Muscle layer of duodenum (tissue), 2 donors: Measurements from ENCODE around the gene LEMD2.

Experiments
- H3K27ac ChIP-seq: one replicate; pipeline ENCODE4 v1.7.0; 2013; ENCODE audit warnings: mild to moderate bottlenecking, low read length
- H3K27me3 ChIP-seq: one replicate; pipeline ENCODE4 v1.7.0; 2013; ENCODE audit warnings: low read depth, mild to moderate bottlenecking, control low read depth, low read length
- H3K36me3 ChIP-seq, 2 donors: one replicate each; pipeline ENCODE4 v1.7.0; 2013; ENCODE audit warnings: low read length in 2 of 2, control low read depth in 1 of 2, mild to moderate bottlenecking in 1 of 2; ENCODE audit not compliant: insufficient read depth in 2 of 2, control insufficient read depth in 1 of 2
- H3K4me1 ChIP-seq, 2 donors: one replicate each; pipeline ENCODE4 v1.7.0; 2013; ENCODE audit warnings: low read length in 2 of 2, mild to moderate bottlenecking in 2 of 2, control low read depth in 1 of 2, moderate library complexity in 1 of 2; ENCODE audit not compliant: insufficient read depth in 2 of 2, control insufficient read depth in 1 of 2
- H3K4me3 ChIP-seq, 2 donors: one replicate each; pipeline ENCODE4 v1.7.0; 2013; ENCODE audit warnings: low read length in 2 of 2, low read depth in 1 of 2, mild to moderate bottlenecking in 1 of 2
- H3K9me3 ChIP-seq, 2 donors: one replicate each; pipeline ENCODE4 v1.7.0; 2013; ENCODE audit warnings: low read length in 2 of 2, control low read depth in 1 of 2, mild to moderate bottlenecking in 1 of 2; ENCODE audit not compliant: control insufficient read depth in 1 of 2
- donor health status: healthy.

LEMD2 gene

GRCh38 chr6:33759887-33760629 is 28.9 kb downstream of the LEMD2 start:
- H3K9me3 ChIP-seq: no peaks in the 10 kb centered on the region
- no peaks in the 10 kb centered on the region for H3K36me3 ChIP-seq
- H3K27me3 ChIP-seq: no peaks in the 10 kb centered on the region
- no peak overlapping the region for H3K27ac ChIP-seq
- H3K4me3 ChIP-seq: no peak overlapping the region
- H3K4me1 ChIP-seq: peaks cover 0 to 17% of the 10 kb centered on the region in 2 donors

DNA sequence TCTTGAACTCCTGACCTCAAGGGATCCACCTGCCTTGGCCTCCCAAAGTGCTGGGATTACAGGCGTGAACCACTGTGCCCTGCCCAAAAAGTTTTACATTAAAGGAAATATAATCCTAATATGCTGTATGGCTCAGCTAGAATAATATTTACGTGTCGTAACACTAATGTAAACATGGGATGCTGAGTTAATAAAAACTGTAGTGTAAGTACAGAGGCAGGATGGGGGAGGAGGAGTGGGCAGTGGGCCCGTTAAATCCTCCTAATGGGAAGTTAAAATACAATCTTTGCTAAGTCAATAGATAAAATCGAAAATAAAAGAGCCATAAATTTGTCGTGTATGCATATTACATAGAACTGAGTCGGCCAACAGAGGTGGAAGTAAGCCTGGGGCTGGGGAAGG is 30.1 kb downstream of the LEMD2 start:
- Histone ChIP-seq H3K4me1 (peaks cover 0 to 17% of the 10 kb centered on the region in 2 donors), H3K36me3 (no peaks in the 10 kb centered on the region), H3K9me3 (no peaks in the 10 kb centered on the region), H3K27ac (no peak overlapping the region), H3K27me3 (no peaks in the 10 kb centered on the region), H3K4me3 (no peak overlapping the region)

- no peaks in the 10 kb centered on the region for H3K36me3 ChIP-seq
- no peak overlapping the region for H3K27ac ChIP-seq
Measured at GRCh38 chr6:33757906-33758305, 31.0 kb downstream of the LEMD2 start.

DNA sequence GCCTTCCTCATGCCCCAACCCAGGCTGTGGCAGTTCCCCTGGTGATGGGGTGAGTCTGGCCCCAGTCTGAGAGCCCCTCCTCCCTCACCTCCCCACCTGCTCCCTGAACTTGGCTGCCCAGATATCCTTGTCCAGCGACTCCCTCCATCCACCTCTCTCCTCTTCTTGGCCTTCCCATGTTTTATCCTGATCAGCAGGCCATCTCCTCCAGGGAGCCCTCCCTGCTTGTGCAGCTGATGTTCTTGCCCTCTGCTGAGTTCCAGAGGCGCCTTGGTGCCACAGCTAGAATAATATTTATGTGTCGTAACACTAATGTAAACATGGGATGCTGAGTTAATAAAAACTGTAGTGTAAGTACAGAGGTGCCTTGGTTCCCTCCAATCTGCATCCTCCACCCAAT is 31.8 kb downstream of the LEMD2 start:
- H3K27ac ChIP-seq: no peak overlapping the region
- H3K4me1 ChIP-seq: peaks cover 0 to 11% of the 10 kb centered on the region in 2 donors
- H3K9me3 ChIP-seq: no peaks in the 10 kb centered on the region
- no peaks in the 10 kb centered on the region for H3K36me3 ChIP-seq
- no peak overlapping the region for H3K4me3 ChIP-seq
- H3K27me3 ChIP-seq: no peaks in the 10 kb centered on the region

More at GRCh38 chr6:33757906-33758305, 31.0 kb downstream of the LEMD2 start:
- Histone ChIP-seq H3K27me3 (no peaks in the 10 kb centered on the region), H3K4me3 (no peak overlapping the region), H3K9me3 (no peaks in the 10 kb centered on the region), H3K4me1 (peaks cover 0 to 13% of the 10 kb centered on the region in 2 donors)

DNA sequence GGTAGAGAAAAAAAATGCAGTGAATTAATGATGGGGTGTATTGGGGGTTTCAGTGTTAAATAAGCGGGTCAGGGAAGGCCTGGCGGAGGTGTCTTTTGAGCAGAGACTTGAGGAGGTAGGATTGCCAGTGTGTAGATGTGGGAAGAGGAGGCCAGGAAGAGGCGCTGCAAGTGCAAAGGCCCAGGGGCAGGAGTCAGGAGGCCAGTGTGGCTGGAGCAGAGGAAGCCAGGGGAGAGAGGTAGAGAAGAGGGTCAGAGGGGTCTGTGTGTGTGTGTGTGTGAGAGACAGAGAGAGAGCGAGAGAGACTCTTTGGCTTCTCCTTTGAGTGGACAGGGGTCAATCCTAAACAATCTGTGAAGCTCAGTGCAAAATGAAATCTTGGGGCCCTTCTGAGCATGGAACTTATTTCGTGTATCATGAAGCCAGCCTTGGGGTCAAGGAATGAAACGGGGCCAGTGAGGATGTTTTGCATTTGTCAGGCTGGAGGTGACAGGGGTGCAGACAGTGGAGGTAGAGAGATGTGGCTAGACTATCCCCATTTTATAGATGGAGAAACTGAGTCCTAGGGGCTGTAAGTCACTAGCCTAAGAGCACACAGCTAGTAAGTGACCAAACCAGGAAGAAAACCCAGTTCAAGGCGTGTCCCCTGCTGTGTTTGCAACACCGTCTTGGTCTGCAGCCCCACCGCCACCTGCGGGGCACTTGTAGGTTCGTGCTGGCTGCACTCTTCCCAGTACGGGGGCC is 32.5 kb downstream of the LEMD2 start:
- H3K36me3 ChIP-seq: no peaks in the 10 kb centered on the region
- no peak overlapping the region for H3K4me3 ChIP-seq
- peaks cover 0 to 4% of the 10 kb centered on the region in 2 donors for H3K4me1 ChIP-seq
- H3K27me3 ChIP-seq: no peaks in the 10 kb centered on the region
- H3K9me3 ChIP-seq: no peaks in the 10 kb centered on the region
- H3K27ac ChIP-seq: no peak overlapping the region

GRCh38 chr6:33755070-33755869 is 33.7 kb downstream of the LEMD2 start:
- no peaks in the 10 kb centered on the region for H3K27me3 ChIP-seq
- no peaks in the 10 kb centered on the region for H3K9me3 ChIP-seq
- no peaks in the 10 kb centered on the region for H3K36me3 ChIP-seq
- H3K4me3 ChIP-seq: no peak overlapping the region
- no peak overlapping the region for H3K27ac ChIP-seq
- no peaks in the 10 kb centered on the region for H3K4me1 ChIP-seq

DNA sequence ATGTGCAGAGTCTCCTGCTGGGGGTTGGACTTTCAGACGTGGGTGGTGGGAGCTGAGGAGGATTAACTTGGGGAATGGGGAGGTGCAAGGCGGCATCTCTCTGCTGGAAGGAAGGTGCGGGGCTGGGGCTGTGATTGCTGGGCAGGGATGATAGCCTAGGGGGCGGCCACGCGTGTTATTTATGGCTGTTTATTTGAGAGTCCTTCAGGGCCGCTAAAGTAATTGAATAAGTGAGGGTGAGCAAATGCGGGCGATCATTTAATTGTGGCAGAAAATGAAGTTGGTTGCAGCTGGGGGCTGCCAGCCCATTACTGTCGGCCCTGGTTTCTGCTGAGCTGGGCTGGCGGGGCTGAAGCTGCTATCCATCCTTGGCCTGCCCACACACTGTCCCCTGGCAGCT is 34.7 kb downstream of the LEMD2 start:
- Histone ChIP-seq H3K9me3 (no peaks in the 10 kb centered on the region), H3K4me3 (no peak overlapping the region), H3K36me3 (no peaks in the 10 kb centered on the region), H3K27me3 (no peaks in the 10 kb centered on the region), H3K4me1 (no peaks in the 10 kb centered on the region), H3K27ac (no peak overlapping the region)

GRCh38 chr6:33752646-33753015 is 36.3 kb downstream of the LEMD2 start:
- Histone ChIP-seq H3K27ac (no peak overlapping the region), H3K27me3 (no peaks in the 10 kb centered on the region), H3K9me3 (no peaks in the 10 kb centered on the region), H3K4me3 (no peak overlapping the region), H3K36me3 (no peaks in the 10 kb centered on the region), H3K4me1 (peaks cover 0 to 3% of the 10 kb centered on the region in 2 donors)

DNA sequence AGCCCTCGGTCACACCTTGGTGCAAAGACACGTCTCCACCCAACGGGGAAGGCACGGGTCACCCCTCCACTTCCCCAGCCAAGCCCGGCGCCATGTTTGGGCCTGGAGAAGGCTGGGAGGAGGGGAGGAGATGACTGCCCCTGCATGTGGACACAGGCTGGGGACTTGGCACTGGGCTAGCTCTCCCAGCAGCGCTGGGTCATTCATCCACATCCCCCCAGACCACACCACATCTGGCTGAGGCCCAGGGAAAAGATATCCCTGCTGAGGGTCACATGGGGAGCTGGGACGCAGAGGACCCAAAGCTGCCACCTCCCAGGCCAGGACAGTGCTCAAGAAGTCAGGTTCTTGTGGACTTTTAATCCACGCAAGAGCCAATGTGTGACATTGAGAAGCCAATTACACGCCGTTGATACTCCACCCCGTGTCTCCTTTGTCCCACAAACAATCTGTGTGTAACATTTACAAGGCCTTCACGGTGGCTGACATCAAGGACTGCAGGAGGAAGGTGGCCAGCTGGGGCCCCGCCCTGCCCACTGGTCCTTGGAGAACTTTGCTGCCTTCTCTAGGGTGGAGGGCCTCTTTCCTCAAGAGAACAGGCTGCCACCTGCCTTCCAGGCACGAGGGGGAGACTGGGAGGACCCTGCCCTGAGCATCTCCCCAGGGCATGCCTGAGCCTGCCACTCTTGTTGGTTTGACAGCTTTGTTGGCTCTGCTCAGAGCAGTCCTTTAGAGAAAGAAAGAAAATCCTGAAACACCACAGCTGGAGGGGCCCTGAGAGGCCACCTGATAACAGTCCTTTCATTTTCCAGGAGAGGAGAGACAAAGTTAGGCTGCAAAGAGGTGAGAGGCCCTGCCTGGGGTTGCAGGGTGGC is 36.9 kb downstream of the LEMD2 start:
- Histone ChIP-seq H3K9me3 (no peaks in the 10 kb centered on the region), H3K36me3 (no peaks in the 10 kb centered on the region), H3K4me3 (no peak overlapping the region), H3K4me1 (peaks cover 0 to 3% of the 10 kb centered on the region in 2 donors), H3K27me3 (no peaks in the 10 kb centered on the region), H3K27ac (no peak overlapping the region)

GRCh38 chr6:33750244-33750991 is 38.5 kb downstream of the LEMD2 start:
- Histone ChIP-seq H3K4me1 (peaks cover under 1 to 3% of the 10 kb centered on the region in 2 donors), H3K27me3 (no peaks in the 10 kb centered on the region), H3K4me3 (no peak overlapping the region), H3K36me3 (no peaks in the 10 kb centered on the region), H3K27ac (no peak overlapping the region), H3K9me3 (no peaks in the 10 kb centered on the region)
